Measurements from ENCODE around the gene C4orf51. TPM values are rescaled to one million over a fixed set of nuclear protein-coding genes. Genes with fewer than 3 reads are reported as not detected.
A peak's percentile ranks its signal among the peaks of the same experiment; 100 is the strongest.

The C4orf51 gene
- total and polyA plus RNA-seq, 5 donors = not detected

- peaks cover 24% of the 10 kb centered on the region for H3K4me1 ChIP-seq (ENCODE audit: control insufficient read depth, insufficient read depth, low read length)
- peak overlapping the region; percentile 100 for H3K27ac ChIP-seq (ENCODE audit: low read length)
- peak; percentile 96 to 98 for ATAC-seq
- H3K4me3 ChIP-seq (ENCODE audit: low read length) = peak overlapping the region; percentile 65
- intact Hi-C loops (cut with DNase I) = loop anchor here in 2 of 4 donors (5.0 to 10.0 kb wide), 4 partner anchors 82 to 202 kb away; partner anchors contain the start of gene ZNF827 (in 2 of the 2)
- WGBS = under 1% methylated on average over 80 of the region's 81 CpGs
- peak; percentile 97 to 99 (median 98) for DNase-seq
- no peaks in the 10 kb centered on the region for H3K27me3 ChIP-seq (ENCODE audit: control insufficient read depth, insufficient read depth)
- H3K9me3 ChIP-seq (ENCODE audit: control insufficient read depth, low read length) = no peaks in the 10 kb centered on the region
Observed at GRCh38 chr4:145732895-145733880, 53.2 kb downstream of the C4orf51 start.

GRCh38 chr4:145734031-145734430, 54.1 kb downstream of the C4orf51 start:
- H3K27ac ChIP-seq (ENCODE audit: low read length) = peak overlapping the region; percentile 85
- ATAC-seq = no peak
- H3K27me3 ChIP-seq (ENCODE audit: control insufficient read depth, insufficient read depth) = no peaks in the 10 kb centered on the region
- peaks cover 24% of the 10 kb centered on the region for H3K4me1 ChIP-seq (ENCODE audit: control insufficient read depth, insufficient read depth, low read length)
- H3K4me3 ChIP-seq (ENCODE audit: low read length) = no peak overlapping the region
- H3K9me3 ChIP-seq (ENCODE audit: control insufficient read depth, low read length) = no peaks in the 10 kb centered on the region
- WGBS = 82% methylated on average over 7 of the region's 7 CpGs
- peak in 1 of 3 donors; percentile 6 for DNase-seq
- intact Hi-C loops (cut with DNase I) = loop anchor here in 2 of 4 donors (5.0 to 10.0 kb wide), 4 partner anchors 81 to 201 kb away; partner anchors contain the start of gene ZNF827 (in 2 of the 2)

DNA sequence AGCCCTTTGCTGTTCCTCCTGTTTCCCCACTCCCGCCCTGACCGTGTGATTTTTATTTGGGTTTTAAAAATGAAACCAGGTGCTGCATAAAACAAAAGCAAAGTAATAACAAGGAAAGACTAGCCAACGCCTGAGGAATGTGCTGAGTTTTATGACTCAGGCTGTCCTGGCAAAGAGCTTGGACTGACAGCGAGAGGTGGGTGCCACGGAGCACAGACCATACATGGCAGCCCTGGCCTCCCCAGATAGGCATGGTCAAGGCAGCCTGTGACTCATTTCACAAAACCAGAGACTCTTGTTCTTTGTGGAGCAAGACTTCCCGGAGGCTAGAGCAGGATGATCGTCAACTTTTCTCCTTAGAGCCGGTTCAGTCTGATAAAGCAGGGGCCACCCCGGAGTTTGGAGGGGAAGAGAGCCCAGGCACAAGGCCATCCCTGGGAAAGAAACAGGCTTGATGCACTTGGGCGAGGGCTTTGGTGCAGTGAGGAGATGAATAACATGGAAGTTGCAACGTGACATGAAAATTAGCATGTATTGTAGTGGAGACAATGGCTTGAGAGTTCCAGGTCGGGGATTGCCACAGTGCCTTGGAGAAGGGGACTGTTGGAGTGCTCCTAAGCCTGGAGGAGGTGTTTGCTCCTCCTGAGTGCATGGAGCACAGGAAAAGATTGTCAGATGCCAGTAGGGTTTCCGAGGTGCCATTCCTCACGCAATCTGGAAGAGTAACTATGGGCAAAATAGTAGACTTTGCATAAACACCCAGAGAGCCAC, 54.8 kb downstream of the C4orf51 start:
- intact Hi-C loops (cut with DNase I) = loop anchor here in 2 of 4 donors (5.0 to 10.0 kb wide), 4 partner anchors 80 to 200 kb away; partner anchors contain the start of gene ZNF827 (in 2 of the 2)
- DNase-seq (peak; percentile 67 to 79 (median 76)), ATAC-seq (peak; percentile 57 to 73)
- WGBS = 43% methylated on average over 14 of the region's 14 CpGs
- peaks cover 24% of the 10 kb centered on the region for H3K4me1 ChIP-seq (ENCODE audit: control insufficient read depth, insufficient read depth, low read length)
- H3K27me3 ChIP-seq (ENCODE audit: control insufficient read depth, insufficient read depth) = no peaks in the 10 kb centered on the region
- H3K9me3 ChIP-seq (ENCODE audit: control insufficient read depth, low read length) = no peaks in the 10 kb centered on the region
- peak overlapping the region; percentile 85 for H3K27ac ChIP-seq (ENCODE audit: low read length)
- no peak overlapping the region for H3K4me3 ChIP-seq (ENCODE audit: low read length)

GRCh38 chr4:145735347-145735675, 55.4 kb downstream of the C4orf51 start:
- Histone ChIP-seq H3K9me3 (ENCODE audit: control insufficient read depth, low read length) (no peaks in the 10 kb centered on the region), H3K27ac (ENCODE audit: low read length) (peak overlapping the region; percentile 85), H3K4me3 (ENCODE audit: low read length) (no peak overlapping the region), H3K4me1 (ENCODE audit: control insufficient read depth, insufficient read depth, low read length) (peaks cover 23% of the 10 kb centered on the region), H3K27me3 (ENCODE audit: control insufficient read depth, insufficient read depth) (no peaks in the 10 kb centered on the region)
- 53% methylated on average over 2 of the region's 2 CpGs for WGBS
- intact Hi-C loops (cut with DNase I) = loop anchor here in 2 of 4 donors (10.0 kb wide), 3 partner anchors 79 to 199 kb away; partner anchors contain the start of gene ZNF827 (in 2 of the 2)
- DNase-seq (no peak), ATAC-seq (no peak)

- intact Hi-C loops (cut with DNase I) = loop anchor here in 2 of 4 donors (10.0 kb wide), 3 partner anchors 79 to 199 kb away; partner anchors contain the start of gene ZNF827 (in 2 of the 2)
- Histone ChIP-seq H3K27me3 (ENCODE audit: control insufficient read depth, insufficient read depth) (no peaks in the 10 kb centered on the region), H3K27ac (ENCODE audit: low read length) (peak overlapping the region; percentile 90), H3K9me3 (ENCODE audit: control insufficient read depth, low read length) (no peaks in the 10 kb centered on the region), H3K4me1 (ENCODE audit: control insufficient read depth, insufficient read depth, low read length) (peaks cover 23% of the 10 kb centered on the region), H3K4me3 (ENCODE audit: low read length) (no peak overlapping the region)
- DNase-seq = no peak
- no peak for ATAC-seq
- whole genome bisulfite sequencing = 72% methylated on average over 4 of the region's 4 CpGs
Observed at GRCh38 chr4:145735827-145736226, 55.9 kb downstream of the C4orf51 start.

DNA sequence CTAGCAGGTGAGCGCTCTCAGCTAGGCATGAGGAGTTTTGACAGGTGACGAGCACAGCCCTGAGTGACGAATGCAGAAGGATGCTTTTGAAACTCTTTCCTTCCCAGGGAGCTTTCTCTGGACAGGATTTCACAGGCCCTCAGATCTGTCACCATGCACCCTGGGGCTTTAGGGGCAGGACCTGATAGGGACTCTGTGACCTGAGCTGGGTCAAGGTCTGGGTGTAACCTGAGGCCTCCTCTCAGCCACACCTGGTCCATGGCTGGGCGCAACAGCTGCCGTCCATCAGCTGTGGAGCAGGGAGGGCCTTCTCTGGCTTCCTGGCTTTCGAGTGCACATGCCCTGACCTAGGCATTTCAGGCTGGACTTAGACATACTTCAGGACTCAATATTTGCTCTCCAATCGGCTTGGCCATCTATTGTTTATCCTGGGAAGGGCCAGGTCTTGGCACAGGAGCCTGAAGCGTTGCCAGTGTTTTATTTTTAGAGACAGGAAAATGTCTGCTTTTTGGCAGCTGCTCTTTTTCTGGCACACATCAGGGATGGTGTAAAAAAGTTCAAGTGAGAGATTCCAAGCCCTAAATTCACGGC, 56.4 kb downstream of the C4orf51 start:
- ATAC-seq = peak; percentile 30 to 48
- Histone ChIP-seq H3K27me3 (ENCODE audit: control insufficient read depth, insufficient read depth) (no peaks in the 10 kb centered on the region), H3K27ac (ENCODE audit: low read length) (peak overlapping the region; percentile 90), H3K4me3 (ENCODE audit: low read length) (no peak overlapping the region), H3K4me1 (ENCODE audit: control insufficient read depth, insufficient read depth, low read length) (peaks cover 23% of the 10 kb centered on the region), H3K9me3 (ENCODE audit: control insufficient read depth, low read length) (no peaks in the 10 kb centered on the region)
- intact Hi-C loops (cut with DNase I) = loop anchor here in 2 of 4 donors (10.0 kb wide), 3 partner anchors 78 to 198 kb away; partner anchors contain the start of gene ZNF827 (in 2 of the 2)
- WGBS = 38% methylated on average over 9 of the region's 9 CpGs
- peak; percentile 42 to 71 (median 70) for DNase-seq

GRCh38 chr4:145739845-145740244, 59.9 kb downstream of the C4orf51 start:
- DNase-seq = no peak
- 49% methylated on average over 5 of the region's 5 CpGs for WGBS
- Histone ChIP-seq H3K27ac (ENCODE audit: low read length) (no peak overlapping the region), H3K27me3 (ENCODE audit: control insufficient read depth, insufficient read depth) (no peaks in the 10 kb centered on the region), H3K4me3 (ENCODE audit: low read length) (no peak overlapping the region), H3K9me3 (ENCODE audit: control insufficient read depth, low read length) (no peaks in the 10 kb centered on the region), H3K4me1 (ENCODE audit: control insufficient read depth, insufficient read depth, low read length) (peaks cover 15% of the 10 kb centered on the region)
- intact Hi-C loops (cut with DNase I) = loop anchor here in 2 of 4 donors (10.0 kb wide), 3 partner anchors 75 to 195 kb away; partner anchors contain the start of gene ZNF827 (in 2 of the 2)
- no peak for ATAC-seq

GRCh38 chr4:145740806-145741205, 60.9 kb downstream of the C4orf51 start:
- WGBS = 73% methylated on average over 2 of the region's 2 CpGs
- no peak for ATAC-seq
- intact Hi-C loops (cut with DNase I) = no loop called here

GRCh38 chr4:145743641-145744040, 63.7 kb downstream of the C4orf51 start:
- H3K27me3 ChIP-seq (ENCODE audit: control insufficient read depth, insufficient read depth) = no peaks in the 10 kb centered on the region
- H3K4me3 ChIP-seq (ENCODE audit: low read length) = no peak overlapping the region
- ATAC-seq (no peak), DNase-seq (no peak)
- H3K4me1 ChIP-seq (ENCODE audit: control insufficient read depth, insufficient read depth, low read length) = no peaks in the 10 kb centered on the region
- intact Hi-C loops (cut with DNase I) = no loop called here
- no peaks in the 10 kb centered on the region for H3K9me3 ChIP-seq (ENCODE audit: control insufficient read depth, low read length)
- WGBS = 88% methylated on average over 2 of the region's 2 CpGs
- no peak overlapping the region for H3K27ac ChIP-seq (ENCODE audit: low read length)

More at GRCh38 chr4:145740806-145741205, 60.9 kb downstream of the C4orf51 start:
- no peak overlapping the region for H3K4me3 ChIP-seq (ENCODE audit: low read length)
- H3K27ac ChIP-seq (ENCODE audit: low read length) = no peak overlapping the region
- H3K4me1 ChIP-seq (ENCODE audit: control insufficient read depth, insufficient read depth, low read length) = peaks cover 8% of the 10 kb centered on the region
- no peak for DNase-seq
- no peaks in the 10 kb centered on the region for H3K9me3 ChIP-seq (ENCODE audit: control insufficient read depth, low read length)
- no peaks in the 10 kb centered on the region for H3K27me3 ChIP-seq (ENCODE audit: control insufficient read depth, insufficient read depth)

- Histone ChIP-seq H3K4me3 (ENCODE audit: low read length) (no peak overlapping the region), H3K27me3 (ENCODE audit: control insufficient read depth, insufficient read depth) (no peaks in the 10 kb centered on the region), H3K9me3 (ENCODE audit: control insufficient read depth, low read length) (no peaks in the 10 kb centered on the region), H3K4me1 (ENCODE audit: control insufficient read depth, insufficient read depth, low read length) (no peaks in the 10 kb centered on the region), H3K27ac (ENCODE audit: low read length) (no peak overlapping the region)
- WGBS = 68% methylated on average over 2 of the region's 2 CpGs
- DNase-seq (no peak), ATAC-seq (peak in 1 of 2 donors; percentile 50)
- intact Hi-C loops (cut with DNase I) = no loop called here
Observed at GRCh38 chr4:145755802-145756201, 75.9 kb downstream of the C4orf51 start.
